ENCODE results near the gene PPP2R5C.
"Not testable (repeated sequence)": the region's sequence is repeated elsewhere in the genome, so short reads cannot be mapped to it uniquely, and the experiment has no call there.

Gene PPP2R5C

DNA sequence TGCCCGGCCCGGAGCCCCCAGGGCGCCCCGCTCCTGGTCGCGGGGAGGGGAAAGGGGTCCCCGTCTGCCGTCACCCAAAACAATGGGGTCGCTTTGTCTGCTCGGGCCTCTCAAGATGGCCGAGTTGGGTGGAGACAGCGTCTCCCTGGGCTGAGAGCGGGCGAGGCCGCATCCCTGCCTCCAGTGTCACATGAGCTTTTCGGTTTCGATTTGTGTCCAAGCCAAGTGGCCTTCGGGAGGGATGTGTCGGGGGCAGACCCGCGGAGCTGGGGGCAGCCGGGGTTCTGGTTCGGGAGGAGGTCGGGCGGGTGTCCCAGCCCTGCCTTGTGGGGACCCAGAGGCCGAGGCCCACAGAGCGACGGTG, 203.7 kb downstream of the PPP2R5C start:
- peak overlapping the region; percentile 92 to 99 for H3K4me3 ChIP-seq (replicated peaks in 1 of 2; ENCODE audit: low read depth in 2 of 2, low read length in 2 of 2)
- TF ChIP-seq, protein P1, sequence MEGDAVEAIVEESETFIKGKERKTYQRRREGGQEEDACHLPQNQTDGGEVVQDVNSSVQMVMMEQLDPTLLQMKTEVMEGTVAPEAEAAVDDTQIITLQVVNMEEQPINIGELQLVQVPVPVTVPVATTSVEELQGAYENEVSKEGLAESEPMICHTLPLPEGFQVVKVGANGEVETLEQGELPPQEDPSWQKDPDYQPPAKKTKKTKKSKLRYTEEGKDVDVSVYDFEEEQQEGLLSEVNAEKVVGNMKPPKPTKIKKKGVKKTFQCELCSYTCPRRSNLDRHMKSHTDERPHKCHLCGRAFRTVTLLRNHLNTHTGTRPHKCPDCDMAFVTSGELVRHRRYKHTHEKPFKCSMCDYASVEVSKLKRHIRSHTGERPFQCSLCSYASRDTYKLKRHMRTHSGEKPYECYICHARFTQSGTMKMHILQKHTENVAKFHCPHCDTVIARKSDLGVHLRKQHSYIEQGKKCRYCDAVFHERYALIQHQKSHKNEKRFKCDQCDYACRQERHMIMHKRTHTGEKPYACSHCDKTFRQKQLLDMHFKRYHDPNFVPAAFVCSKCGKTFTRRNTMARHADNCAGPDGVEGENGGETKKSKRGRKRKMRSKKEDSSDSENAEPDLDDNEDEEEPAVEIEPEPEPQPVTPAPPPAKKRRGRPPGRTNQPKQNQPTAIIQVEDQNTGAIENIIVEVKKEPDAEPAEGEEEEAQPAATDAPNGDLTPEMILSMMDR (IDR thresholded peaks at IDR 0.05; ENCODE audit: low read depth, low read length) = no peak
- peak; percentile 58 to 70 for DNase-seq (ENCODE audit: low read depth in 2 of 2)

DNA sequence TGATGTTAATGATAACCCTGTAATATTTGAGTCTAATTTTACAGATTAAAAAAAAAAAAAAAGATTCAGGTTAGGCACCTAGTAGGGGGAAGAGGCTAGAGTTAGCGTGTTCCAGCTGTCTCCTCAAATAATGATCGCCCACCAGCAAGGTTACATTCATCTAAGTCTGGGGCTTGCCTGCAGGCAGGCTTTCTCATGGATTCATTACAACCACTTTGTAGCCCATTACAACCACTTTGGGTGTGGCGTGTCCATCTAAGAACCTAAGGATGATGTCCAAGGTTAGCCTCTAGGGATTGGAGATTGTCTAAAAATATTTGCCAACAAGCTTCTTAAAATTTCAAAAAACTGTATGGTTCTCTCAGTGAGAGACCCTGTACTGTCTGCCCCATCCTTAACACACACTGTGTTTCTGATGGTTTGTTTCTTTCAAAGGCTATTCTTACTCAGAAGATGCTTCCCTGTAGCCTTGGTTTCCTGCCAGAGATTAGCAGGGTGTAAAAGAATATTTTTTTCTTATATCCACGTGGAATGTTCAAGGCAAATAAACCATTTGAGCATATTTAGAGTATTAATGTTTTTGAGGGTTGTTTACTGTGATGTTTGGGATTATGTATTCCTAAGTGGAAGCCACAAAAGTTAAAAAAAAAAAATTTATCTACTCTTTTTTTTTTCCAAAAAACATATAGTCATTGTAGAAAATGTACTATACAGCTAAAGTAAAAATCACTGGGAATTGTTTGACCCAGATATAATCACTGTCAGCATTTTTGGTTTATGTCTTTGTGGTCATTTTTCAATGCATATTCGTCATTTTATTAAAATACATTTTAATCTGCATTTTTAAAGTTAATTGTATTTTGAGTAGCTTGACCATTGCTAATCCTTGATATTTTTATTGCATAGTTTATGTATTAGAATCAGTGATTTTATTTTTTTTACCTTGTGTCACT, 204.5 kb downstream of the PPP2R5C start:
- peak overlapping the region; percentile 92 to 99 for H3K4me3 ChIP-seq (replicated peaks in 1 of 2; ENCODE audit: low read depth in 2 of 2, low read length in 2 of 2)
- TF ChIP-seq, protein P1 (IDR thresholded peaks at IDR 0.05; ENCODE audit: low read depth, low read length) = no peak
- DNase-seq (ENCODE audit: low read depth in 2 of 2) = peak; percentile 37 to 50

DNA sequence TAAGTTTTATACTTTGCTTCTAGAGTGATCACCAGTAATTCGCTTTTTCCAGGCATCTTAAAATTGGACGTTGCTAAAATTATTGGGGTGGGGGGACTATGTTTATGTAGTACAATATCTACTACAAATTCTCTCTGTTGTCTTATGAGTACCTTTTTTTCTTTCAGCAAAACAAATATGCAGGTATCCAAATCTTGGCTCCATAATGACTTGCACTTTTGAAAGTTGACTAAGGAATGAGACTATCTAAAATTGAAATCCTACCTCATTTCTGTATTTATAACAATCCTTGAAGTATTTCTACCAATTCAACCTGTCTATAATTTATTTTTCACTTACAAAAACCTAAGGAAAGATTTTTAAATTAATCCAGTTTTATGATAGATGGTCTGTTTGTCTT, 205.2 kb downstream of the PPP2R5C start:
- TF ChIP-seq, protein P1 (IDR thresholded peaks at IDR 0.05; ENCODE audit: low read depth, low read length) = no peak
- no peak for DNase-seq (ENCODE audit: low read depth in 2 of 2)
- peak overlapping the region in 1 of 2 donors; percentile 99 for H3K4me3 ChIP-seq (replicated peaks in 1 of 2; ENCODE audit: low read depth in 2 of 2, low read length in 2 of 2)

DNA sequence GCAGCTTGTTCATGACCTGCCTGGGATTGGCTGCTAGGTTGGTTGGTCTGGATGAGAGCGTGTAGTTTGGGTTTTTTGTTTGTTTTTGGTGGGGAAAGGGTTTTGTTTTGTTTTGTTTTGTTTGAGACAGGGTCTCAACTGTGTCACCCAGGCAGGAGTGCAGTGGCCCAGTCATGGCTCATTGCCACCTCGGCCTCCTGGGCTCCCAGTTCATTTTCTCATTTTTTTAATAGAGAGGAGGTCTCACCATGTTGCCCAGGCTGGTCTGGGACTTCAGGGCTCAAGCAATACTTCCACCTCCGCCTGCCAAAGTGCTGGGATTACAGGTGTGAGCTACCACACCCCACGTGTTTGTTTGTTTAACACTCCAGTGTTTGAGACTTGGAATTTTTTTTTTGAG, 206.7 kb downstream of the PPP2R5C start:
- H3K4me3 ChIP-seq (replicated peaks in 1 of 2; ENCODE audit: low read depth in 2 of 2, low read length in 2 of 2) = no peak overlapping the region
- DNase-seq (ENCODE audit: low read depth in 2 of 2) = no peak
- TF ChIP-seq, protein P1 (IDR thresholded peaks at IDR 0.05; ENCODE audit: low read depth, low read length) = no peak

DNA sequence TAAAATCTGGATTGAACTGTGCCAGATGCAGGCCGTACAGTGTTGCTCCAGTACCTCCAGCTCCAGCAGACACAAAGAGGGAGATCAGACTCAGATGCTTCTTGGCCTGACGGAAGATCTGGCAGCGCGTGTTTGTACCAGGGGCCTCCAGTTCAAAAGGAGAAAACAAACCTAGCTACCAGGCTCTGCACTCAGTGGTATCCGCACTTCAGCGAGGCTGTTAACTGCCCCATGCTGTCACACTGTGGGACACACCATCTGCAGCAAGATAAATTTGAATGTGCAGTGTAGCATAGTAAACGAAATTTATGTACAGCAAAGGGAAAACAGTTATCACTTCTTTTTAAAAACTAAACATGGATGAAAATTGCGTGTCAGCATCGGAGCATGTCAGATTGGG, 208.0 kb downstream of the PPP2R5C start:
- no peak for DNase-seq (ENCODE audit: low read depth in 2 of 2)
- no peak overlapping the region for H3K4me3 ChIP-seq (replicated peaks in 1 of 2; ENCODE audit: low read depth in 2 of 2, low read length in 2 of 2)
- TF ChIP-seq, protein P1 (IDR thresholded peaks at IDR 0.05; ENCODE audit: low read depth, low read length) = no peak

DNA sequence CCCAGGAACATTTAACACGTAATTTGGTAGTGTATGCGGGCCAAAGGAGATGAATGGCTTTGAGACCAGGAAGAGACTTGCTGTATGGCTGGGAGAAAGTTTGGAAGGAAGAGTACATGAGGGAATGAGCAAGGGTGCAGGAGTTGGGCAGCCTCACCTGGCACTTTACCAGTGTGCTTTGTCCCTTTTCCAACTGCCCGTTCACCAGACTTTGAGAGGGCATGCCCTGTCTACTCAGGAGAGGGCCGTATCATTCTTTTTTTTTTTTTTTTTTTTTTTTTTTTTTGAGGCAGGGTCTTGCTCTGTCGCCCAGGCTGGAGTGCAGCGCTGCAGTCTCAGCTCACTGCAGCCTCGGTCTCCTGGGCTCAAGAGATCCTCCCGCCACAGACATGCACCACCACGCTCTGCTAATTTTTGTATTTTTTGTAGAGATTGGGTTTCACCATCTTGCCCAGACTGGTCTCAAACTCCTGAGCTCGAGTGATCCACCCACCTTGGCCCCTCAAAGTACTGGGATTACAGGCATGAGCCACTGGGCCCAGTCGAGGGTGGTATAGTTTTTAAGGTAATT, 209.4 kb downstream of the PPP2R5C start:
- TF ChIP-seq, protein P1 (IDR thresholded peaks at IDR 0.05; ENCODE audit: low read depth, low read length) = no peak
- H3K4me3 ChIP-seq (replicated peaks in 1 of 2; ENCODE audit: low read depth in 2 of 2, low read length in 2 of 2) = no peak overlapping the region
- DNase-seq (ENCODE audit: low read depth in 2 of 2) = no peak

DNA sequence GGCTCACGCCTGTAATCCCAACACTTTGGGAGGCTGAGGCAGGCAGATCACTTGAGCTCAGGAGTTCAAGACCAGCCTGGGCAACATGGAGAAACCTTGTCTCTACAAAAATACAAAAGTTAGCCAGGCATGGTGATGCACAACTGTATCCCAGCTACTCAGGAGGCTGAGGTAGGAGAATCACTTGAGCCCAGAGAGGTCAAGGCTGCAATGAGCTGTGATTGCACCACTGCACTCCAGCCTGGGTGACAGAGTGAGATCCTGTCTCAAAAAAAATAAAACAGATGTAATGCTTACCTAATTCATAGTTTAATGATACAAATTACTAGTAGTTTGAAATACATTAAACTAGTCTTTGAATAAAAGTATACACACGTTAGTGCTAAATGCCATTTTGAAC, 209.9 kb downstream of the PPP2R5C start:
- peak in 1 of 2 donors; percentile 35 for DNase-seq (ENCODE audit: low read depth in 2 of 2)
- not testable (repeated sequence) for H3K4me3 ChIP-seq (replicated peaks in 1 of 2; ENCODE audit: low read depth in 2 of 2, low read length in 2 of 2)

Measured in cardiac fibroblast (primary cell).